Activated CD4-positive, alpha-beta T cell treated with anti-CD3 and anti-CD28 coated beads for 1 hour (primary cell): ENCODE measurements around the gene EFHD1.
"Not testable (repeated sequence)": the region's sequence is repeated elsewhere in the genome, so short reads cannot be mapped to it uniquely, and the experiment has no call there.

Experiments
- DNase-seq: peaks from one replicate; pipeline ENCODE4 v3.0.0-alpha.2; 2020

The EFHD1 gene

GRCh38 chr2:232622563-232622962, 10.8 kb upstream of the EFHD1 start:
- no peak for DNase-seq

GRCh38 chr2:232623768-232624765, 9.3 kb upstream of the EFHD1 start:
- DNase-seq = no peak

GRCh38 chr2:232626584-232626983, 6.8 kb upstream of the EFHD1 start:
- DNase-seq = no peak

GRCh38 chr2:232628466-232629128, 4.8 kb upstream of the EFHD1 start:
- no peak for DNase-seq

GRCh38 chr2:232629129-232629475, 4.3 kb upstream of the EFHD1 start:
- DNase-seq = no peak

GRCh38 chr2:232632229-232632903, 1.0 kb upstream of the EFHD1 start:
- no peak for DNase-seq

- DNase-seq = no peak
These were observed 446 bp upstream of the EFHD1 start for GRCh38 chr2:232632904-232633412.

GRCh38 chr2:232634206-232635150, 1.1 kb downstream of the EFHD1 start:
- no peak for DNase-seq

GRCh38 chr2:232635376-232635775, 2.0 kb downstream of the EFHD1 start:
- not testable (repeated sequence) for DNase-seq

GRCh38 chr2:232635820-232636219, 2.4 kb downstream of the EFHD1 start:
- DNase-seq = no peak

GRCh38 chr2:232636788-232637420, 3.5 kb downstream of the EFHD1 start:
- DNase-seq = no peak

GRCh38 chr2:232637866-232638583, 4.6 kb downstream of the EFHD1 start:
- no peak for DNase-seq

- no peak for DNase-seq
These were observed 7.9 kb downstream of the EFHD1 start for GRCh38 chr2:232641153-232641848.

GRCh38 chr2:232643147-232643425, 9.7 kb downstream of the EFHD1 start:
- DNase-seq = no peak

GRCh38 chr2:232643813-232644347, 10.5 kb downstream of the EFHD1 start:
- no peak for DNase-seq

GRCh38 chr2:232645061-232645460, 11.7 kb downstream of the EFHD1 start:
- DNase-seq = no peak

- no peak for DNase-seq
These were observed 13.3 kb downstream of the EFHD1 start for GRCh38 chr2:232646726-232647125.

GRCh38 chr2:232647261-232647660, 13.9 kb downstream of the EFHD1 start:
- no peak for DNase-seq

- DNase-seq = no peak
These were observed 15.6 kb downstream of the EFHD1 start for GRCh38 chr2:232649033-232649432.

GRCh38 chr2:232652505-232652851, 19.1 kb downstream of the EFHD1 start:
- no peak for DNase-seq
